ENCODE results near the gene ZP1.

ZP1 gene

GRCh38 chr11:60844045-60844869 lies 23.1 kb upstream of the ZP1 start:
- no peak for DNase-seq

- DNase-seq: no peak
Measured at GRCh38 chr11:60844870-60845221, 22.5 kb upstream of the ZP1 start.

- DNase-seq: no peak
Measured at GRCh38 chr11:60845338-60845737, 22.0 kb upstream of the ZP1 start.

GRCh38 chr11:60847281-60847680 lies 20.1 kb upstream of the ZP1 start:
- DNase-seq: no peak

- no peak for DNase-seq
Measured at GRCh38 chr11:60847896-60848295, 19.4 kb upstream of the ZP1 start.

- no peak for DNase-seq
Measured at GRCh38 chr11:60848714-60849151, 18.6 kb upstream of the ZP1 start.

- no peak for DNase-seq
Measured at GRCh38 chr11:60849641-60850520, 17.5 kb upstream of the ZP1 start.

GRCh38 chr11:60851327-60852104 lies 15.8 kb upstream of the ZP1 start:
- no peak for DNase-seq

GRCh38 chr11:60852117-60852981 lies 15.0 kb upstream of the ZP1 start:
- DNase-seq: no peak

- DNase-seq: no peak
Measured at GRCh38 chr11:60852982-60853950, 14.1 kb upstream of the ZP1 start.

GRCh38 chr11:60854140-60854846 lies 13.0 kb upstream of the ZP1 start:
- no peak for DNase-seq

GRCh38 chr11:60854847-60855725 lies 12.3 kb upstream of the ZP1 start:
- DNase-seq: no peak

- no peak for DNase-seq
Measured at GRCh38 chr11:60855726-60856633, 11.4 kb upstream of the ZP1 start, which contains the start of gene PTGDR2. PTGDR2 (minus strand) TSS chr11:60855950; CDS start chr11:60853722, 2,228 bp downstream.

GRCh38 chr11:60857378-60858232 lies 9.7 kb upstream of the ZP1 start:
- no peak for DNase-seq

- no peak for DNase-seq
Measured at GRCh38 chr11:60858236-60858635, 9.1 kb upstream of the ZP1 start.

GRCh38 chr11:60858731-60859464 lies 8.4 kb upstream of the ZP1 start:
- DNase-seq: no peak

All from stimulated activated CD4-positive, alpha-beta T cell treated with anti-CD3 and anti-CD28 coated beads, Interleukin-4, amount 100 ng/mL, for 1 hour (primary cell).